Neural progenitor cell (in vitro differentiated cells): Measurements from ENCODE around the gene LRRN3.

Experiments
- EZH2 ChIP-seq: fragments of 200-600 bp; sonication (generic); IDR thresholded peaks from 2 replicates; pipeline ENCODE4 v1.6.1; 2017; ENCODE audit warnings: antibody characterized with exemption, mild to moderate bottlenecking, moderate library complexity
- TF ChIP-seq, protein P1 (sequence below): fragments of 200-600 bp; sonication (generic); IDR thresholded peaks from 2 replicates; pipeline ENCODE4 v1.5.1; 2017; ENCODE audit warnings: antibody characterized with exemption, mild to moderate bottlenecking

DNA sequence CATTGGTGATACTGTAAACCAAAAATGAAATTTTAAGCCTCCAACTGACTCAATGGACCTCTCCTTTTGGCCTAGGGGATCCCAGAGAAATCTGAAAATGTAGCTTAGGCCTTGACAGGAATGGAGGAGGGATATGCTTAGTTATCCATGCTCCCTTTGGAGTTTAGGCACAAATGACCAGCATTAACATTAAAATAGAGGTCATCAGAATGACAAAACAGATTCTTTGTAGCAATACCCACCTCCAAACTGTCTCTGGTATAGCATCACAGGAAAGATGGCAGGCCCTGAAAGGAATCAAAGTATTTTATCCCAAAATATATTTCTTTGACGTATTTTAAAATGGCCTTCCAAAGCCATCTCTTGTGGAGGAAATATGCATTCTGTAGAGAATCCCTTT, 39.1 kb upstream of the LRRN3 start:
- TF ChIP-seq, protein P1, sequence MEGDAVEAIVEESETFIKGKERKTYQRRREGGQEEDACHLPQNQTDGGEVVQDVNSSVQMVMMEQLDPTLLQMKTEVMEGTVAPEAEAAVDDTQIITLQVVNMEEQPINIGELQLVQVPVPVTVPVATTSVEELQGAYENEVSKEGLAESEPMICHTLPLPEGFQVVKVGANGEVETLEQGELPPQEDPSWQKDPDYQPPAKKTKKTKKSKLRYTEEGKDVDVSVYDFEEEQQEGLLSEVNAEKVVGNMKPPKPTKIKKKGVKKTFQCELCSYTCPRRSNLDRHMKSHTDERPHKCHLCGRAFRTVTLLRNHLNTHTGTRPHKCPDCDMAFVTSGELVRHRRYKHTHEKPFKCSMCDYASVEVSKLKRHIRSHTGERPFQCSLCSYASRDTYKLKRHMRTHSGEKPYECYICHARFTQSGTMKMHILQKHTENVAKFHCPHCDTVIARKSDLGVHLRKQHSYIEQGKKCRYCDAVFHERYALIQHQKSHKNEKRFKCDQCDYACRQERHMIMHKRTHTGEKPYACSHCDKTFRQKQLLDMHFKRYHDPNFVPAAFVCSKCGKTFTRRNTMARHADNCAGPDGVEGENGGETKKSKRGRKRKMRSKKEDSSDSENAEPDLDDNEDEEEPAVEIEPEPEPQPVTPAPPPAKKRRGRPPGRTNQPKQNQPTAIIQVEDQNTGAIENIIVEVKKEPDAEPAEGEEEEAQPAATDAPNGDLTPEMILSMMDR: no peak
- TF ChIP-seq EZH2: no peak
